Upper lobe of left lung (tissue), 4 donors: Measurements from ENCODE around the gene MORC1.

ENCODE experiments used
- CTCF ChIP-seq, 6 experiments: fragments of 450-650 bp in 4 of 6; fragments of 200-600 bp in 2 of 6; sonication (generic) in 2 of 6; IDR thresholded peaks; one replicate each; pipeline ENCODE4 v1.5.1; 2016 to 2019; ENCODE audit warnings: antibody characterized with exemption in 6 of 6
- EP300 ChIP-seq, 4 donors: sonication (generic); formaldehyde crosslinking; IDR thresholded peaks; one replicate each; pipeline ENCODE4 v1.5.1; 2017; ENCODE audit warnings: antibody characterized with exemption in 4 of 4, control low read depth in 2 of 4
- POLR2A ChIP-seq, 4 donors: fragments of 450-650 bp; IDR thresholded peaks; one replicate each; pipeline ENCODE4 v1.5.1; 2016 to 2017; ENCODE audit warnings: antibody characterized with exemption in 4 of 4, mild to moderate bottlenecking in 2 of 4
- POLR2AphosphoS5 ChIP-seq, 2 donors: sonication (generic); formaldehyde crosslinking; IDR thresholded peaks; one replicate each; pipeline ENCODE4 v1.5.1; 2017; ENCODE audit warnings: antibody characterized with exemption in 2 of 2

- TF ChIP-seq CTCF (IDR thresholded peaks at IDR 0.05) (no peak), POLR2A (IDR thresholded peaks at IDR 0.05) (no peak), POLR2AphosphoS5 (IDR thresholded peaks at IDR 0.05) (no peak), EP300 (IDR thresholded peaks at IDR 0.05) (no peak)
Measured at GRCh38 chr3:109116031-109116430, 1.9 kb downstream of the MORC1 start.
